WERI-Rb-1 (cell line): ENCODE data around the gene SLC24A3.

Source experiments
- DNase-seq: peaks from one replicate; pipeline ENCODE4 v3.0.0-alpha.2; 2020
- H3K27ac ChIP-seq: fragments of 250-450 bp; sonication (Bioruptor Pico); 2 replicates; pipeline ENCODE4 v1.5.1; 2020; ENCODE audit warnings: mild to moderate bottlenecking, moderate library complexity
- H3K27me3 ChIP-seq: fragments of 250-450 bp; sonication (Bioruptor Pico); 2 replicates; pipeline ENCODE4 v1.5.1; 2021; ENCODE audit warnings: mild to moderate bottlenecking, low read depth, moderate library complexity; ENCODE audit not compliant: insufficient read depth, severe bottlenecking
- H3K36me3 ChIP-seq: fragments of 250-450 bp; sonication (Bioruptor Pico); 2 replicates; pipeline ENCODE4 v1.5.1; 2020; ENCODE audit warnings: mild to moderate bottlenecking, moderate library complexity
- H3K4me3 ChIP-seq: 2 replicates; pipeline ENCODE4 v1.5.1; 2011; ENCODE audit warnings: low read depth, mild to moderate bottlenecking, control low read depth, low read length
- H3K9me3 ChIP-seq: fragments of 250-450 bp; sonication (Bioruptor Pico); 2 replicates; pipeline ENCODE4 v1.5.1; 2021; ENCODE audit warnings: mild to moderate bottlenecking, moderate library complexity; ENCODE audit not compliant: severe bottlenecking
- TF ChIP-seq, protein P1 (sequence below): IDR thresholded peaks from 2 replicates; pipeline ENCODE4 v1.5.1; 2011; ENCODE audit warnings: low read depth, mild to moderate bottlenecking, control low read depth, inconsistent platforms, low read length

SLC24A3 gene

GRCh38 chr20:19512886-19513677 lies 300.6 kb downstream of the SLC24A3 start:
- Histone ChIP-seq H3K36me3 (no peaks in the 10 kb centered on the region), H3K9me3 (no peaks in the 10 kb centered on the region), H3K27me3 (peaks cover 84% of the 10 kb centered on the region), H3K27ac (no peak overlapping the region), H3K4me3 (no peak overlapping the region)
- TF ChIP-seq, protein P1, sequence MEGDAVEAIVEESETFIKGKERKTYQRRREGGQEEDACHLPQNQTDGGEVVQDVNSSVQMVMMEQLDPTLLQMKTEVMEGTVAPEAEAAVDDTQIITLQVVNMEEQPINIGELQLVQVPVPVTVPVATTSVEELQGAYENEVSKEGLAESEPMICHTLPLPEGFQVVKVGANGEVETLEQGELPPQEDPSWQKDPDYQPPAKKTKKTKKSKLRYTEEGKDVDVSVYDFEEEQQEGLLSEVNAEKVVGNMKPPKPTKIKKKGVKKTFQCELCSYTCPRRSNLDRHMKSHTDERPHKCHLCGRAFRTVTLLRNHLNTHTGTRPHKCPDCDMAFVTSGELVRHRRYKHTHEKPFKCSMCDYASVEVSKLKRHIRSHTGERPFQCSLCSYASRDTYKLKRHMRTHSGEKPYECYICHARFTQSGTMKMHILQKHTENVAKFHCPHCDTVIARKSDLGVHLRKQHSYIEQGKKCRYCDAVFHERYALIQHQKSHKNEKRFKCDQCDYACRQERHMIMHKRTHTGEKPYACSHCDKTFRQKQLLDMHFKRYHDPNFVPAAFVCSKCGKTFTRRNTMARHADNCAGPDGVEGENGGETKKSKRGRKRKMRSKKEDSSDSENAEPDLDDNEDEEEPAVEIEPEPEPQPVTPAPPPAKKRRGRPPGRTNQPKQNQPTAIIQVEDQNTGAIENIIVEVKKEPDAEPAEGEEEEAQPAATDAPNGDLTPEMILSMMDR, result no peak
- no peak for DNase-seq

DNA sequence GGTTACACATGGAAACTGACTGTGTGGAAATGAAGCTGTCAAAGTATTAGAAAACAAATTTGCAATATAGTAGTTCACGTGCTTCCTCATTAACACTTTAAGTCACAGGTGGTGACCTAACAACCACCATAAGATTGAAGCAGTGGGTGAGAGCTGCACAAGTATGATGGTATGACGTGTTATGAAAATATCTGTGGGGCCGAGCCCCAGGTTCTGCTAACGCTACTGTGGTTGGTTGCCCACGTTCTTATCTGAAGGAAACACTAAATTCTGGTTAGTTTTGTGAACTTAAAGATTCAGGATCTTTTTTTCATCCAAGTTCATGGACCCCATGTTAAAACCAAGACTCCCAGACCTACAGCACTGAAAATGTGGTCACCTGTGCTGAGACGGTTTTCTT lies 302.6 kb downstream of the SLC24A3 start:
- Histone ChIP-seq H3K27ac (no peak overlapping the region), H3K4me3 (no peak overlapping the region), H3K9me3 (no peaks in the 10 kb centered on the region), H3K36me3 (no peaks in the 10 kb centered on the region), H3K27me3 (peaks cover 81% of the 10 kb centered on the region)
- DNase-seq, result no peak
- TF ChIP-seq, protein P1, result no peak

- DNase-seq, result no peak
- TF ChIP-seq, protein P1, result no peak
- H3K27ac ChIP-seq, result no peak overlapping the region
- H3K27me3 ChIP-seq, result peaks cover 85% of the 10 kb centered on the region
- no peaks in the 10 kb centered on the region for H3K9me3 ChIP-seq
- H3K36me3 ChIP-seq, result no peaks in the 10 kb centered on the region
- no peak overlapping the region for H3K4me3 ChIP-seq
Observed at GRCh38 chr20:19519466-19519865, 307.0 kb downstream of the SLC24A3 start.

- TF ChIP-seq, protein P1, result no peak
- no peak overlapping the region for H3K4me3 ChIP-seq
- no peak for DNase-seq
Observed at GRCh38 chr20:19520261-19520660, 307.8 kb downstream of the SLC24A3 start.

GRCh38 chr20:19522071-19522801 lies 309.8 kb downstream of the SLC24A3 start:
- TF ChIP-seq, protein P1, result no peak
- Histone ChIP-seq H3K27me3 (peaks cover 86% of the 10 kb centered on the region), H3K27ac (no peak overlapping the region)

More at GRCh38 chr20:19520261-19520660, 307.8 kb downstream of the SLC24A3 start:
- Histone ChIP-seq H3K36me3 (no peaks in the 10 kb centered on the region), H3K27ac (no peak overlapping the region), H3K9me3 (no peaks in the 10 kb centered on the region), H3K27me3 (peaks cover 86% of the 10 kb centered on the region)

More at GRCh38 chr20:19522071-19522801, 309.8 kb downstream of the SLC24A3 start:
- Histone ChIP-seq H3K9me3 (no peaks in the 10 kb centered on the region), H3K4me3 (no peak overlapping the region), H3K36me3 (no peaks in the 10 kb centered on the region)
- DNase-seq, result no peak
